OCI-LY7 (cell line): ENCODE measurements around the gene FGGY.

ENCODE experiments used
- CTCF ChIP-seq: fragments of 200-600 bp; sonication (generic); conservative IDR thresholded peaks from 2 replicates; pipeline ENCODE4 v1.5.1; 2014; ENCODE audit warnings: mild to moderate bottlenecking, antibody characterized with exemption, low read length, moderate library complexity, mixed read lengths
- EZH2phosphoT487 ChIP-seq: fragments of 200-600 bp; sonication (generic); IDR thresholded peaks from 2 replicates; pipeline ENCODE4 v1.6.1; 2018; ENCODE audit warnings: low read depth, borderline replicate concordance, mild to moderate bottlenecking, mixed run types, antibody characterized with exemption, low read length, moderate library complexity, mixed read lengths

DNA sequence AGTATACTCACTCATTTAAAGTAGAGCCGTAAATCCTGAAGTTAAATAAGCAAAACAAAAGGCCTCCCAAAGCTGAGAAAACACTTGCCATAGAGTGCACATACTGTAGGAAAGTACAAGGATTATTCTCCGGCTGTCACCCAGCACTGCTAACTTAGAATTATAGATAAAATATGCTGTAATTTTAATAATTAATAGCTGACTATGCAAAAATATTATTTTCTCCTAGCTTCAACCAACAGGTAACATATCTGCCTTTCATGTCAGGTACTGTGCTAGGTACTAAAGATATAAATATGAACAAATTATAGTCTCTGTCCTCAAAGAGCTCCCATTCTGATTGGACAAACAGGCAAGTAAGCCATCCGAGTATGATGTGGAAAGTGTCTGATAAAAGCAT, 233.2 kb downstream of the FGGY start:
- no peak for TF ChIP-seq EZH2phosphoT487
- no peak for TF ChIP-seq CTCF
